Measurements from ENCODE around the gene PIK3R1. TPM values are rescaled to one million over a fixed set of nuclear protein-coding genes. Genes with fewer than 3 reads are reported as not detected.
A peak's percentile ranks its signal among the peaks of the same experiment; 100 is the strongest.

Gene PIK3R1
- total and polyA plus RNA-seq, 4 donors, result 22.6 to 123 (median 47.3) TPM

GRCh38 chr5:68261569-68262065 lies 46.1 kb downstream of the PIK3R1 start:
- H3K4me1 ChIP-seq (ENCODE audit: control insufficient read depth in 4 of 4, insufficient read depth in 4 of 4, low read length in 3 of 4), result peaks cover 14 to 55% (median 45%) of the 10 kb centered on the region in 4 donors
- no peaks in the 10 kb centered on the region for H3K9me3 ChIP-seq (ENCODE audit: control insufficient read depth in 4 of 4, low read length in 3 of 4)
- no peak overlapping the region for H3K4me3 ChIP-seq (ENCODE audit: low read depth in 1 of 3, low read length in 3 of 3)
- H3K27ac ChIP-seq (ENCODE audit: low read depth in 1 of 2, low read length in 2 of 2), result peak overlapping the region; percentile 4 to 69
- no peaks in the 10 kb centered on the region for H3K27me3 ChIP-seq (ENCODE audit: control insufficient read depth in 4 of 4, insufficient read depth in 4 of 4, low read length in 3 of 4)
- H3K36me3 ChIP-seq (ENCODE audit: control insufficient read depth in 4 of 4, insufficient read depth in 3 of 4, low read depth in 1 of 4, low read length in 3 of 4), result peaks cover 0 to 5% (median 0%) of the 10 kb centered on the region in 4 donors
- WGBS, result 49% methylated on average over 4 of the region's 4 CpGs
- no peak overlapping the region for H3K9ac ChIP-seq (ENCODE audit: low read depth in 1 of 2, low read length in 2 of 2)
- TF ChIP-seq CTCF (IDR thresholded peaks at IDR 0.05; ENCODE audit: low read depth, low read length, missing input control) (no peak), HNF4A (conservative IDR thresholded peaks at IDR 0.05) (no peak), EGR1 (IDR thresholded peaks at IDR 0.05; ENCODE audit: low read depth in 2 of 2) (no peak), SP1 (IDR thresholded peaks at IDR 0.05) (peak; percentile 6), TAF1 (conservative IDR thresholded peaks at IDR 0.05) (no peak), ATF3 (IDR thresholded peaks at IDR 0.05) (no peak), RAD21 (IDR thresholded peaks at IDR 0.05) (peak; percentile 22 to 36), NR2F2 (IDR thresholded peaks at IDR 0.05) (peak; percentile 15)
- no peak for DNase-seq (ENCODE audit: low spot score)

GRCh38 chr5:68264024-68264956 lies 48.7 kb downstream of the PIK3R1 start:
- Histone ChIP-seq H3K4me1 (ENCODE audit: control insufficient read depth in 4 of 4, insufficient read depth in 4 of 4, low read length in 3 of 4) (peaks cover 18 to 66% (median 57%) of the 10 kb centered on the region in 4 donors), H3K27ac (ENCODE audit: low read depth in 1 of 2, low read length in 2 of 2) (peak overlapping the region; percentile 70 to 77), H3K9ac (ENCODE audit: low read depth in 1 of 2, low read length in 2 of 2) (peak overlapping the region; percentile 21 to 63), H3K36me3 (ENCODE audit: control insufficient read depth in 4 of 4, insufficient read depth in 3 of 4, low read depth in 1 of 4, low read length in 3 of 4) (peaks cover 0 to 4% (median 0%) of the 10 kb centered on the region in 4 donors), H3K9me3 (ENCODE audit: control insufficient read depth in 4 of 4, low read length in 3 of 4) (no peaks in the 10 kb centered on the region), H3K27me3 (ENCODE audit: control insufficient read depth in 4 of 4, insufficient read depth in 4 of 4, low read length in 3 of 4) (no peaks in the 10 kb centered on the region), H3K4me3 (ENCODE audit: low read depth in 1 of 3, low read length in 3 of 3) (no peak overlapping the region)
- TF ChIP-seq RXRA (IDR thresholded peaks at IDR 0.05) (peak; percentile 77), HNF4A (conservative IDR thresholded peaks at IDR 0.05) (peak; percentile 96 to 97), CTCF (IDR thresholded peaks at IDR 0.05; ENCODE audit: low read depth, low read length, missing input control) (no peak), EGR1 (IDR thresholded peaks at IDR 0.05; ENCODE audit: low read depth in 2 of 2) (no peak), FOXA1 (IDR thresholded peaks at IDR 0.05) (no peak), TAF1 (conservative IDR thresholded peaks at IDR 0.05) (no peak), ATF3 (IDR thresholded peaks at IDR 0.05) (no peak), GABPA (IDR thresholded peaks at IDR 0.05 in 1 of 2, conservative IDR thresholded peaks at IDR 0.05 in 1 of 2) (peak in 1 of 2 donors; percentile 56), YY1 (IDR thresholded peaks at IDR 0.05) (no peak), HNF4G (IDR thresholded peaks at IDR 0.05) (peak; percentile 96), JUND (IDR thresholded peaks at IDR 0.05) (peak in 1 of 2 donors; percentile 35), SP1 (IDR thresholded peaks at IDR 0.05) (peak; percentile 90), RAD21 (IDR thresholded peaks at IDR 0.05) (peak; percentile 27 to 48), NR2F2 (IDR thresholded peaks at IDR 0.05) (no peak), MAX (IDR thresholded peaks at IDR 0.05) (peak; percentile 54), REST (IDR thresholded peaks at IDR 0.05) (peak; percentile 63), ZBTB33 (IDR thresholded peaks at IDR 0.05) (peak; percentile 16), FOXA2 (IDR thresholded peaks at IDR 0.05) (peak; percentile 48)
- WGBS, result 41% methylated on average over 10 of the region's 10 CpGs
- DNase-seq (ENCODE audit: low spot score), result no peak
